GM12891 (cell line): Measurements from ENCODE around the gene ZNF282.
"Not testable (repeated sequence)": the region's sequence is repeated elsewhere in the genome, so short reads cannot be mapped to it uniquely, and the experiment has no call there.

ENCODE experiments used
- DNase-seq: peaks from one replicate; pipeline ENCODE4 v3.0.0; 2011; ENCODE audit warnings: low spot score; ENCODE audit not compliant: insufficient read length
- FAIRE-seq: peaks from 2 replicates; lab custom pipeline; 2011; peaks lifted over from hg19 to GRCh38; lab: Jason Lieb, UNC
- PAX5 ChIP-seq: IDR thresholded peaks from 2 replicates; pipeline ENCODE4 v1.6.1; 2011; ENCODE audit warnings: low read length, moderate library complexity, mild to moderate bottlenecking; ENCODE audit not compliant: insufficient read depth, severe bottlenecking
- POLR2A ChIP-seq: IDR thresholded peaks from 2 replicates; pipeline ENCODE4 v1.6.1; 2011; ENCODE audit warnings: low read depth, low read length, control low read depth
- POLR2AphosphoS5 ChIP-seq: IDR thresholded peaks from 2 replicates; pipeline ENCODE4 v1.6.1; 2011; ENCODE audit warnings: low read depth, low read length, control low read depth
- POU2F2 ChIP-seq: IDR thresholded peaks from 2 replicates; pipeline ENCODE4 v1.6.1; 2011; ENCODE audit warnings: low read depth, mild to moderate bottlenecking, control low read depth, low read length, moderate library complexity
- SPI1 ChIP-seq: IDR thresholded peaks from 2 replicates; pipeline ENCODE4 v1.6.1; 2011; ENCODE audit warnings: low read depth, low read length, control low read depth
- TAF1 ChIP-seq: IDR thresholded peaks from 2 replicates; pipeline ENCODE4 v1.6.1; 2011; ENCODE audit warnings: low read depth, low read length, control low read depth

ZNF282 gene

GRCh38 chr7:149218469-149219420, 23.4 kb downstream of the ZNF282 start:
- FAIRE-seq (no peak), DNase-seq (no peak)
- TF ChIP-seq POU2F2 = no peak
- TF ChIP-seq SPI1 = no peak
- no peak for TF ChIP-seq POLR2AphosphoS5
- TF ChIP-seq TAF1 = no peak

DNA sequence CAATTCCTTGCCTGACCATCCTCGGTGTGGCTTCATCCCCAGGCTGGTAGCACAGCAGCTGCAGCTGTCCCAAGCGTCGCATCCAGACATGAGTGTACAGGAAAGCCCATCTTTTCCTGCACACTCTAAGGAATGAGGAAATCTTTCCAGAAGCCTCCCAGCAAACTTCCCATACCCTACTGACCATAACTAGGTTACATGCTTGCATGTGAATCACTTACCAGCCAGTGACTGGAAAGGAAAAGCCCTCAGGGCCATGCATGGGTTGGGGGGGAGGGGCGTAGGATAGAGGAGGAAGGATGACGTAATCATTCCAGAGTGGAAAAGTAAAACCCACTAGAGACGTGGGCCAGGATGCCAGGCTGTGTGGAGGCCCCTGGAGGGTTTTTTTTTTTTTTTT, 25.2 kb downstream of the ZNF282 start:
- DNase-seq (no peak), FAIRE-seq (no peak)
- TF ChIP-seq POLR2A = no peak
- no peak for TF ChIP-seq SPI1
- no peak for TF ChIP-seq POLR2AphosphoS5
- TF ChIP-seq TAF1 = no peak

DNA sequence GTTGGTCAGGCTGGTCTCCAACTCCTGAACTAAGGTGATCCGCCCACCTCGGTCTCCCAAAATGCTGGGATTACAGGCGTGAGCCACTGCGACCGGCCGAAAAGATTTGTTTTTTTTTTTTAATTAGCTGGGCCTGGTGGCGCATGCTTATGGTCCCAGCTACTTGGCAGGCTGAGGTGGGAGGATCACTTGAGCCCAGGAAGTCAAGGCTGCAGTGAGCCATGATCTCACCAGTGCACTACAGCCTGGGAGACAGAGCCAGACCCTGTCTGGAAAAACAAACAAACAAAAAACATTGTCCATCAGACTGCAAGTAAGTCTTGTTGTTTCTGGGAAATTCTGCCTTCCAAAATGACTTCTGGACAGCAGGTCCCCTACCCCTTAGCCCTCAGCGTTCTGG, 27.8 kb downstream of the ZNF282 start:
- DNase-seq (no peak), FAIRE-seq (no peak)
- TF ChIP-seq POLR2AphosphoS5 (no peak), TAF1 (no peak), POLR2A (no peak), PAX5 (no peak), POU2F2 (no peak), SPI1 (no peak)

- FAIRE-seq = no peak
- no peak for DNase-seq
- TF ChIP-seq PAX5 = no peak
- TF ChIP-seq POLR2AphosphoS5 = no peak
- TF ChIP-seq TAF1 = no peak
- TF ChIP-seq SPI1 = no peak
- no peak for TF ChIP-seq POU2F2
- TF ChIP-seq POLR2A = no peak
Observed at GRCh38 chr7:149223761-149224160, 28.4 kb downstream of the ZNF282 start.

GRCh38 chr7:149224352-149224751, 29.0 kb downstream of the ZNF282 start:
- no peak for FAIRE-seq
- DNase-seq = no peak
- TF ChIP-seq TAF1 (no peak), SPI1 (no peak), PAX5 (no peak), POU2F2 (no peak), POLR2AphosphoS5 (no peak), POLR2A (no peak)

DNA sequence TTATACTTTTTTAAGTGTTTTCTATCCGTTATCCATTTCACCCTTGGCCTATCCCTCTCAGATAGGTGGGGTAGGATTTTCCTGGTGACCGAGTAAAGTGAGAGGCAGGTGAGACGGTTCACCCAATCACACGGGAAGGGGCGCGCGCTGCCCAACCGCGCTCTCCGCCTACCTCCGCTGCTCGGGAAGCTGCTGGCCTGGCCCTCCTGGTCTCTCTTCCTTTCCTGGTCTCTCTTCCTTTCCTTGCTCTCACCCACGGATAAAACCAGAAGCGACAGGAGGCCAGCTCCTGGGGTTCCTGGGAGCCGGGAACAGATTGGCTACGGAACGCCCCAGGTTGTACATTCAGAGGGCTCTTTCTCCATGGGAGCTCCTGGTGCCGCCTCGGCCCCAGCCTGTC, 29.8 kb downstream of the ZNF282 start:
- FAIRE-seq (no peak), DNase-seq (no peak)
- TF ChIP-seq POLR2A (no peak), PAX5 (no peak), POU2F2 (no peak), TAF1 (no peak), POLR2AphosphoS5 (no peak), SPI1 (no peak)

- no peak for TF ChIP-seq POLR2A
- TF ChIP-seq SPI1 = no peak
- peak; percentile 17; the same call in 1 of the 2 replicates for TF ChIP-seq POLR2AphosphoS5
- no peak for TF ChIP-seq PAX5
- DNase-seq = no peak
Observed at GRCh38 chr7:149225656-149226055, 30.3 kb downstream of the ZNF282 start.

DNA sequence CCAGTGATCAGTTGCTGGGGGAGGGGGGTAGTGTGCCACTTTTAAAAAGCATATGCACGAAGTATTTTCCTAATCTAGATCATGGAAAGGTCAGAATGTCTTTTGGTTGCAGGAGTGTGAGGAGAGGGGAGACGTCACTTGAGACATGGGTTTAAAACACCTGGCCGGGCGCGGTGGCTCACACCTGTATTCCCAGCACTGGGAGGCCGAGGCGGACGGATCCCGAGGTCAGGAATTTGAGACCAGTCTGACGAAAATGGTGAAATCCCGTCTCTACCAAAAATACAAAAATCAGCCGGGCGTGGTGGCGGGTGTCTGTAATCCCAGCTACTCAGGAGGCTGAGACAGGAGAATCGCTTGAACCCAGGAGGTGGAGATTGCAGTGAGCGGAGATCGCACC, 31.0 kb downstream of the ZNF282 start:
- not testable (repeated sequence) for DNase-seq, FAIRE-seq

More at GRCh38 chr7:149225656-149226055, 30.3 kb downstream of the ZNF282 start:
- no peak for FAIRE-seq

DNA sequence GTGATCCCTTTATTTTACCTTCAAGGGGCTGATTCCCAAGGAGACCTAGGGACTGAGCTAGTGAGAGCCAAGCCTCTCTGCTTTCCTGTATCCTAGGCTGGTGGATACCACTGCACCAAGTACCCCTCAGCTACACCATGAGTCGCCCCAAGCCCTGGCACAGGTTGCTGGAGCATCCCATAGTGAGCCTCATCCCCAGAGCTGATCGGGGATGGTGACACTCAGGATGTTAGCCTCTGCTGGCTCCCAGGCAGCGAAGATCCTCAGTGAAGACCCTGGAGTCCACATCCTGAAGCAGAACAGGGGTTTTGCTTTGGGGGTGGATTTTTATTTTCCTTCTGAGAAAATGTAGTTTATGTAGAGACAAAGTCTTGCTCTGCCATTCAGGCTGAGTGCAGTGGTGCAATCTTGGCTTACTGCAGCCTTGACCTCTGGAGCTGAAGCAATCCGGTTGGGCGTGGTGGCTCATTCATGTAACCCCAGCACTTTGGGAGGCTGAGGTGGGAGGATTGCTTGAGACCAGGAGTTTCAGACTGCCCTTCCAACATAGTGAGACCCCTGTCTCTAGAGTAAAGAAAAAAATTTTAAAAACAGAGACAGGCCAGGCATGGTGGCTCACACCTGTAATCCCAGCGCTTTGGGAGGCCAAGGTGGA, 31.6 kb downstream of the ZNF282 start:
- FAIRE-seq (no peak), DNase-seq (no peak)
- no peak for TF ChIP-seq POLR2A
- TF ChIP-seq POLR2AphosphoS5 = no peak
- no peak for TF ChIP-seq SPI1
- no peak for TF ChIP-seq TAF1
- no peak for TF ChIP-seq POU2F2
- no peak for TF ChIP-seq PAX5

- no peak for DNase-seq
- TF ChIP-seq POLR2A = no peak
- TF ChIP-seq SPI1 = no peak
- TF ChIP-seq POLR2AphosphoS5 = 0 out of 2 replicates have a peak, but pooled peaks have one; percentile 37
- no peak for TF ChIP-seq PAX5
- no peak for FAIRE-seq
Observed at GRCh38 chr7:149228831-149229471, 33.6 kb downstream of the ZNF282 start.
